Neural crest cell (in vitro differentiated cells): ENCODE results near the gene RUNX1. TPM values are rescaled to one million over a fixed set of nuclear protein-coding genes. Genes with fewer than 3 reads are reported as not detected.

Experiments
- DNase-seq: peaks from one replicate; pipeline ENCODE4 v3.0.0; 2021; ENCODE audit warnings: low read depth, mixed read lengths, low spot score
- H3K27ac Mint-ChIP-seq: one replicate; pipeline ENCODE4 v1.8.0; 2021; ENCODE audit warnings: mild to moderate bottlenecking, mixed read lengths; ENCODE audit not compliant: unreplicated experiment
- H3K27me3 Mint-ChIP-seq: 2 replicates; pipeline ENCODE4 v1.8.0; 2021; ENCODE audit warnings: low read depth, mild to moderate bottlenecking, mixed read lengths
- H3K36me3 Mint-ChIP-seq: 2 replicates; pipeline ENCODE4 v1.8.0; 2021; ENCODE audit warnings: low read depth, mild to moderate bottlenecking, mixed read lengths
- H3K4me1 Mint-ChIP-seq: 2 replicates; pipeline ENCODE4 v1.8.0; 2021; ENCODE audit warnings: mixed read lengths
- H3K4me3 Mint-ChIP-seq: one replicate; pipeline ENCODE4 v1.8.0; 2021; ENCODE audit warnings: mild to moderate bottlenecking, mixed read lengths
- H3K9me3 Mint-ChIP-seq: 2 replicates; pipeline ENCODE4 v1.8.0; 2021; ENCODE audit warnings: mixed read lengths
- CTCF ChIP-seq: fragments of 200-600 bp; sonication (generic); conservative IDR thresholded peaks from 2 replicates; pipeline ENCODE4 v1.5.0; 2021; ENCODE audit warnings: antibody characterized with exemption, mild to moderate bottlenecking
- total RNA-seq: library from RNA; stranded (reverse); gene quantifications from 2 replicates; pipeline ENCODE4 v1.2.1, GENCODE V29; 2021

The RUNX1 gene
- total RNA-seq, 1 donor from 2014 or later, result 0.63 TPM

GRCh38 chr21:34981791-34982190 is 67.3 kb downstream of the RUNX1 start:
- no peaks in the 10 kb centered on the region for H3K36me3 Mint-ChIP-seq
- TF ChIP-seq CTCF, result no peak
- H3K27ac Mint-ChIP-seq, result no peak overlapping the region
- H3K4me3 Mint-ChIP-seq, result no peak overlapping the region
- H3K27me3 Mint-ChIP-seq, result no peaks in the 10 kb centered on the region
- no peak for DNase-seq
- H3K9me3 Mint-ChIP-seq, result no peaks in the 10 kb centered on the region
- H3K4me1 Mint-ChIP-seq, result peaks cover 5% of the 10 kb centered on the region

DNA sequence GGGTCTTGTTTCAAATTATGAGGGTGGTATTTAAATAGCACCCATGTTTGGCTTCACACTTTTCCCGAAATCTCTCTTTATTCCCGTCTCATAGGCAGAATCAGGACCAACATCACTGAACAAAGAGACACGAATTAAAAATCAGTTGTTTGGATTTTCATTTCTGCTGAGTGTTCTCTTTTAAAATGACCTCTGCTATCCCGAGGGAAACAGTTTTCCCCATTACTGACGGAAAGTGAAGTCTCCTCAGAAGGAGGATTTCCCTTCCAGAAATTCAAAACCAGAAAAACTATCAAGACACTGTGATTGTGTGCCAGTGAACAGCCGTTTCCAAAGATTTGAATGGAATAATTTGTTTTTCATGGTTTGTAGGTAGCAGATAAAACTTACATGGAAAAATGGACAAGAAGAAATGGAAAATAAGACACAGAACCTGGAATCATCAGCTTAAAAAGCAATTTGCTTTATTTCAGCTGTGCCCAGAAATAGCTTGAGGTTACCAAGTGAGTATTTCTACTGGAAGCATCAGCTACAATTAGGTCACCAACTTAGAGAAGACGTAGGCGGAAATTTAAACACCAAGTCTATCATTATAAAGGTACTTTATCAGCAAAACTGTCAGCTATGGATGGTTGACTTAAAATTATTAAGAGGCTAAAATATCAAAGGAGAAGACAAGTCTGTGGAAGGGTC is 68.5 kb downstream of the RUNX1 start:
- Mint-ChIP-seq H3K36me3 (no peaks in the 10 kb centered on the region), H3K9me3 (no peaks in the 10 kb centered on the region), H3K27ac (no peak overlapping the region), H3K4me3 (no peak overlapping the region), H3K27me3 (no peaks in the 10 kb centered on the region), H3K4me1 (peaks cover 5% of the 10 kb centered on the region)
- DNase-seq, result no peak
- no peak for TF ChIP-seq CTCF

DNA sequence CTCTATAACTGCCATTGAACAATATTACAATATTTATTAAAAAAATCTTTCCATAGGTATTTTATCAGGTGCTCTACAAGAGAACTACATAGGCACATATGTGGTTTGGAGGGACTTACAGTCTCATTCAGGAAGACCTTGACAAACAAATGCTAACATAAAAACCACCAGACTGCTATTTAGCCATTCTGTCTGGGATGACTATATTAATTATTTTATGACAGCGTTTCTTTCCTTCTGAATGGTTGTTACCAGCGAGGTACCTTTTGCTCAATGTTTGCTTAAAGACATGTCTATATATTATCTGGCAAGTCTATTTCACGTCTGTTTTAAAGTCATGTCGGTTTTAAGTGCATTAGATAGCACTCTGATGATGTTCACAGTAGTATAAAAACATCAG is 69.7 kb downstream of the RUNX1 start:
- DNase-seq, result no peak
- no peak overlapping the region for H3K27ac Mint-ChIP-seq
- no peak overlapping the region for H3K4me3 Mint-ChIP-seq
- no peaks in the 10 kb centered on the region for H3K9me3 Mint-ChIP-seq
- peaks cover 5% of the 10 kb centered on the region for H3K4me1 Mint-ChIP-seq
- H3K27me3 Mint-ChIP-seq, result no peaks in the 10 kb centered on the region
- H3K36me3 Mint-ChIP-seq, result no peaks in the 10 kb centered on the region
- TF ChIP-seq CTCF, result no peak

GRCh38 chr21:34977333-34977732 is 71.8 kb downstream of the RUNX1 start:
- Mint-ChIP-seq H3K27me3 (no peaks in the 10 kb centered on the region), H3K36me3 (no peaks in the 10 kb centered on the region), H3K4me3 (no peak overlapping the region), H3K4me1 (no peaks in the 10 kb centered on the region), H3K9me3 (no peaks in the 10 kb centered on the region), H3K27ac (no peak overlapping the region)
- no peak for TF ChIP-seq CTCF
- no peak for DNase-seq

GRCh38 chr21:34974162-34974981 is 74.7 kb downstream of the RUNX1 start:
- H3K9me3 Mint-ChIP-seq, result no peaks in the 10 kb centered on the region
- no peak overlapping the region for H3K27ac Mint-ChIP-seq
- no peak overlapping the region for H3K4me3 Mint-ChIP-seq
- no peak for TF ChIP-seq CTCF
- H3K4me1 Mint-ChIP-seq, result peaks cover 6% of the 10 kb centered on the region
- H3K36me3 Mint-ChIP-seq, result no peaks in the 10 kb centered on the region
- H3K27me3 Mint-ChIP-seq, result no peaks in the 10 kb centered on the region
- no peak for DNase-seq
